ENCODE results near the gene IFNAR2. TPM values are rescaled to one million over a fixed set of nuclear protein-coding genes. Genes with fewer than 3 reads are reported as not detected.
"Not testable (repeated sequence)": the region's sequence is repeated elsewhere in the genome, so short reads cannot be mapped to it uniquely, and the experiment has no call there.

IFNAR2 gene
- total and polyA plus RNA-seq, 12 donors, result 3.3 to 29.7 (median 14.5) TPM

GRCh38 chr21:33237486-33237885 is 7.7 kb downstream of the IFNAR2 start:
- 87 to 96% (median 94%) methylated on average over 3 of the region's 3 CpGs for WGBS, 4 donors
- intact Hi-C loops (cut with DNase I), result no loop called here
- H3K9me3 ChIP-seq (replicated peaks in 1 of 3), result no peaks in the 10 kb centered on the region
- TF ChIP-seq POLR2A (IDR thresholded peaks at IDR 0.05) (no peak), CTCF (IDR thresholded peaks at IDR 0.05) (no peak)
- no peaks in the 10 kb centered on the region for H3K36me3 ChIP-seq (replicated peaks in 1 of 2)
- H3K4me3 ChIP-seq, result no peak overlapping the region
- H3K27ac ChIP-seq, result no peak overlapping the region
- H3K4me1 ChIP-seq (replicated peaks in 1 of 2), result peaks cover 0 to 14% of the 10 kb centered on the region in 2 donors
- no peak for DNase-seq
- H3K27me3 ChIP-seq, result no peaks in the 10 kb centered on the region

DNA sequence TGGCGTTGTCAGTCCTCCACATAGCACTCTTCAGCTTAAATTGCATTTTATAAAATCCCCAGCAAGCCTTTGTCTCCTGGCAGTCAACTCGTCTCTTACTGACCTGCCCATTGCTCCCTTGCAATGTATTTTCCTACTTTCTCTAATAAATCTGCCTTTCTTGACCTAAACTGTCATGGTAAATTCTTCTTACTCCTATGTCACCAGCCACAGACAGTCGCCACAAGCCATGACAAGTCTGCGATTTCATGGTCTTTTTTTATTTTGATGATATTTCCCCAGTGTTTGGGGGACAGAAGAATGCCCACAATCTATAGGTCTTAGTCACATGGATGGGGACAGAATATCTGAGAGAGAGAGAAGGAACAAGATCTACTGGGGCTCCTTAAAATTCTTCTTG is 8.4 kb downstream of the IFNAR2 start:
- Histone ChIP-seq H3K27me3 (no peaks in the 10 kb centered on the region), H3K4me1 (replicated peaks in 1 of 2) (peaks cover 0 to 8% of the 10 kb centered on the region in 2 donors), H3K27ac (no peak overlapping the region), H3K36me3 (replicated peaks in 1 of 2) (no peaks in the 10 kb centered on the region), H3K4me3 (no peak overlapping the region), H3K9me3 (replicated peaks in 1 of 3) (no peaks in the 10 kb centered on the region)
- no peak for TF ChIP-seq CTCF (IDR thresholded peaks at IDR 0.05)
- no peak for TF ChIP-seq POLR2A (IDR thresholded peaks at IDR 0.05)
- no peak for DNase-seq
- 88 to 92% (median 91%) methylated on average over 4 of the region's 4 CpGs for WGBS, 4 donors
- intact Hi-C loops (cut with DNase I), result no loop called here

- intact Hi-C loops (cut with DNase I), result no loop called here
- no peak overlapping the region for H3K4me3 ChIP-seq
- TF ChIP-seq POLR2A (IDR thresholded peaks at IDR 0.05) (no peak), CTCF (IDR thresholded peaks at IDR 0.05) (no peak)
- no peaks in the 10 kb centered on the region for H3K27me3 ChIP-seq
- 72 to 87% (median 86%) methylated on average over 7 of the region's 7 CpGs for WGBS, 4 donors
- H3K36me3 ChIP-seq (replicated peaks in 1 of 2), result no peaks in the 10 kb centered on the region
- no peak overlapping the region for H3K27ac ChIP-seq
- no peaks in the 10 kb centered on the region for H3K9me3 ChIP-seq (replicated peaks in 1 of 3)
- no peak for DNase-seq
- H3K4me1 ChIP-seq (replicated peaks in 1 of 2), result peaks cover 0 to 7% of the 10 kb centered on the region in 2 donors
Observed at GRCh38 chr21:33238565-33239255, 9.0 kb downstream of the IFNAR2 start.

- H3K27ac ChIP-seq; DNase-seq; intact Hi-C loops (cut with DNase I); H3K27me3 ChIP-seq; H3K9me3 ChIP-seq (replicated peaks in 1 of 3); H3K36me3 ChIP-seq (replicated peaks in 1 of 2); H3K4me3 ChIP-seq: not testable (repeated sequence)
- H3K4me1 ChIP-seq (replicated peaks in 1 of 2), result peaks cover 0 to 12% of the 10 kb centered on the region in 2 donors
Observed at GRCh38 chr21:33239559-33240127, 9.9 kb downstream of the IFNAR2 start.

DNA sequence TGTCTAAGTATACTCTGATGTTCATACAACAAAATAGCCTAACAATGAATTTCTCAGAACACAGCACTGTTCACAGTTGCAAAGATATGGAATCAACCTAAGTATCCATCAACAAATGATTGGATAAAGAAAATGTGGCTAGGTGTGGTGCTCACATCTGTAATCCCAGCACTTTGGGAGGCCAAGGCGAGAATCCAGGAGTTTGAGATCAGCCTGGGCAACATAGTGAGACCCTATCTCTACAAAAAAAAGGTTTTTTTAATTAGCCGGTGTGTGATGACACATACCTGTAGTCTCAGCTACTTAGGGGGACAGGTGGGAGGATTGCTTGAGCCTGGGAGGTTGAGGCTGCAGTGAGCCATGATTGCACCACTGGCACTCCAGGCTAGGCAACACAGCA is 10.7 kb downstream of the IFNAR2 start:
- Histone ChIP-seq H3K4me1 (replicated peaks in 1 of 2) (peaks cover 0 to 13% of the 10 kb centered on the region in 2 donors), H3K4me3 (no peak overlapping the region), H3K9me3 (replicated peaks in 1 of 3) (no peaks in the 10 kb centered on the region), H3K36me3 (replicated peaks in 1 of 2) (peaks cover 0 to 8% of the 10 kb centered on the region in 2 donors), H3K27me3 (no peaks in the 10 kb centered on the region), H3K27ac (no peak overlapping the region)
- intact Hi-C loops (cut with DNase I), result no loop called here
- 95 to 100% (median 96%) methylated on average over 2 of the region's 2 CpGs for WGBS, 4 donors
- no peak for DNase-seq
- no peak for TF ChIP-seq POLR2A (IDR thresholded peaks at IDR 0.05)
- TF ChIP-seq CTCF (IDR thresholded peaks at IDR 0.05), result no peak

All from adrenal gland (tissue), 12 donors.